ENCODE data around the gene EREG. TPM values are rescaled to one million over a fixed set of nuclear protein-coding genes. Genes with fewer than 3 reads are reported as not detected.
"Not testable (repeated sequence)": the region's sequence is repeated elsewhere in the genome, so short reads cannot be mapped to it uniquely, and the experiment has no call there.

Gene EREG
- 1.6 and 2.0 TPM in 2 replicates for total RNA-seq (2014; rRNA removed; shearing (Covaris generic))

- peak; percentile 41 for DNase-seq (ENCODE audit: low read depth)
Measured at GRCh38 chr4:74364652-74365491, at the start of gene EREG. TSS of gene EREG (plus strand) at chr4:74365145. CDS start at chr4:74365309, 164 bp downstream.

DNA sequence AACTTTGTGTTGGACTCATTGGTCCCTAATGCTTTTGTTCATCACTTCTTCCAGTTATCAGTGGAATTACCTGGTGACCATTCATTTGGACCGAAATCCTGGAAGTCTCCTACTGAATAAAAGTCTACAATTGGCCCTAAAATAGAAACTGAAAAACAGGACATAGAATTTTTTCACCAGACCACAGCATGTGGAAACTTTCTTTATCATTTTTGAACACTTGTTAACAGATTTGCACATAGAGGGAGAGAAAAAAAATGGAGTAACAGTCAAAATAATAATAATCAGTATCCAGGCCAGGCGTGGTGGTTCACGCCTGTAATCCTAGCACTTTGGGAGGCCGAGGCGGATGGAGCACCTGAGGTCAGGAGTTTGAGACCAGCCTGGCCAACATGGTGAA, 49.6 kb upstream of the EREG start:
- no peak for DNase-seq (ENCODE audit: low read depth)

- DNase-seq (ENCODE audit: low read depth): no peak
Measured at GRCh38 chr4:74316397-74316796, 48.5 kb upstream of the EREG start.

- DNase-seq (ENCODE audit: low read depth): no peak
Measured at GRCh38 chr4:74317616-74318246, 47.2 kb upstream of the EREG start.

DNA sequence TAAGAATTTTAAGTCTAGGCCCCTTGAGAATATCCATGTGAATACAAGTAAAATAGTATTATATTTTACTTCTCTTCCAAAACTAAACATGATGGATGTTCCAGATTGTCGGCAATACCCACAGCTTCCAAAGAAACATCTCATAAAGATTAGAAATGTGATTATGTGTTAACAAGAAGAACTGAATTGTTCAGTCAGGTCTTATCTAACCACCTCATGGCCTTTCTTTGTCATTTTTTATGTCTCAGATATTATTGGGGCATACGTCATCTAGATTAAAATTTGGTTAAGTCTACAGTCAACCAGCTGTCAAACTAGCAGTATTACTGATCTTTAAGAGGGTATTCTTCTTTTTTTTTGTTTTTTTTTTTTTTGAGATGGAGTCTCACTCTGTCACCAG, 46.7 kb upstream of the EREG start:
- no peak for DNase-seq (ENCODE audit: low read depth)

DNA sequence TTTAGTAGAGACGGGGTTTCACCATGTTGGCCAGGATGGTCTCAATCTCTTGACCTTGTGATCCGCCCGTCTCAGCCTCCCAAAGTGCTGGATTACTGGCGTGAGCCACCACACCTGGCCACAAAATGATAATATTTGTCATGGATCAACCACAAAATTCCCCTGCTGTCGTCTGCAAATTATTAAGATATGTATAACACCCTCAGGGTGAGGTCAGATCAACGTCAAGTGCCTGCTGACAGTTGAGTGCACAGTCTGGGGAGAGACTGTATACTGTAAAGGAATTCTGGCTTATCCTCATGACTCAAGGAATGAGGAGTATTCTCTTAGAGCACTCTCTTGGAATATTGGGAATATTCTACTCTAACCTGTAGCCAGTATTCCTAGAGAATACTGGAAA, 45.5 kb upstream of the EREG start:
- no peak for DNase-seq (ENCODE audit: low read depth)

- peak; percentile 76 for DNase-seq (ENCODE audit: low read depth)
Measured at GRCh38 chr4:74320559-74321118, 44.3 kb upstream of the EREG start.

GRCh38 chr4:74322301-74322700, 42.6 kb upstream of the EREG start:
- no peak for DNase-seq (ENCODE audit: low read depth)

DNA sequence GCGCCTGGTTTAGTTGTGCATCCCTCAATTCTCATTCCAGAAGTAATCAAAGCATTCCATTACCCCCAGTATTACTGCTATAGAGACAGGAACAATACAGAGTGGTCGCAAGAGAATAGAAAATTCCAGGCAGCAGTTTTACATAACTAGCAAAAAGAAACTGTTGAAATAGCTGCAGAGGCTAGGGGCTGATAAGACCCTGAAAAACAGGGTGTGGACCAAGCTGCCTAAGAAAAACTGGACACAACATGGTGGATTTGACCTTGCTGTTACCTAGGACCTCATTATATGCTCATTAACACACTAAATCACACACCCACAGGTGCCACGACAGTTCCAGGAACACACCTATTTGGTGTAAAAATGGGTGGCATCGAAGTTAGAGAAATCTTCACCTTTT, 41.3 kb upstream of the EREG start:
- no peak for DNase-seq (ENCODE audit: low read depth)

DNA sequence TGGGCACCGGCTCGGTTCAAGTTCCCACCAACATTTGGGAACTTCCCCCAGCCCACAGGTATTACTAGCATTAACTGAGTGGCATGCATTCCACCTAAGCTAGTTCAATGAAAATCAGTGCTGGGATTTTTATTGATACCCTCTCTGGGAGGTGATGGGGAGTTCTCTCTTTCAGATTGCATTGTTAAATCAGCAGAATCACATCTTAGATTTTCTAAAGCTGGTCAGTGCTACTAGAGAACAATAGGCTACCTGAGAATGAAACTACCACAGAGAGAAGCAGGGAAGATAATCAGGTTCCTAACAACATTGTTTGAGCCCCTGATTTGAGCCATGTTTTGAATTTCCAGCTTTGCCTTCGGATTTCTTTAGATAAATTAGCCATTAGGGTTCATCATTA, 40.7 kb upstream of the EREG start:
- DNase-seq (ENCODE audit: low read depth): no peak

GRCh38 chr4:74325886-74326285, 39.1 kb upstream of the EREG start:
- DNase-seq (ENCODE audit: low read depth): no peak

GRCh38 chr4:74327762-74328161, 37.2 kb upstream of the EREG start:
- peak; percentile 31 for DNase-seq (ENCODE audit: low read depth)

DNA sequence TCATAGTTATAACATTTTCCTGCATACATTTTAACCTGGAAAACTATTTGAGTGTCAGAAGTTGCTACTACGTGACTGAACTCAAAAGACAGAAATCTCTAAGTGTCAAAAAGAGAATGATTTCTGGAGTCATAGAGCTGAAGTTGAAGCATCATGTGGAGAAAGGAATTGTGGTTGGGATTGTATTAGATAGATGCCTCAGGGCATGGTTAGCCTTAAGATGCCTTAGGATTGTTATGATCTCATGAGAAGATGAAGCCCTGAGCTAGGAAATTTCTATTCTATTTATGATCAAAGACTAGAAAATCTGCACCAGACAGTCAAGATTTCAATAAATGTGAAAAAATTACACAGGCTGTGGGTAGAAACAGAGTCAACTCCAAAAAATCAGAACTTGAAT, 36.4 kb upstream of the EREG start:
- peak; percentile 60 for DNase-seq (ENCODE audit: low read depth)

- no peak for DNase-seq (ENCODE audit: low read depth)
Measured at GRCh38 chr4:74329307-74329706, 35.6 kb upstream of the EREG start.

GRCh38 chr4:74330295-74330750, 34.6 kb upstream of the EREG start:
- peak; percentile 15 for DNase-seq (ENCODE audit: low read depth)

DNA sequence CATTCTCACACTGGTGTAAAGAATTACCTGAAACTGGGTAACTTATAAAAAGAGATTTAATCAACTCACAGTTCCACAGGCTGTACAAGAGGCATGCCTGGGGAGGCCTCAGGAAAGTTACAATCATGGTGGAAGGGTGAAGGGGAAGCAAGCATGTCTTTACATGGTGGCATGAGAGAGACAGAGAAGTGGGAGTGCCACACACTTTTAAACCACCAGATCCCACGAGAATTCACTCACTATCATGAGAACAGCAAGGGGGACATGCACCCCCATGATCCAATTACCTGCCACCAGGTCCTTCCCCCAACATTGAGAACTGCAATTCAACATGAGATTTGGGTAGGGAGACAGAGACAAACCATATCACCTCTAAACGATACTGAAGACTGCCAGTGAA, 33.7 kb upstream of the EREG start:
- DNase-seq (ENCODE audit: low read depth): no peak

- no peak for DNase-seq (ENCODE audit: low read depth)
Measured at GRCh38 chr4:74331944-74332343, 33.0 kb upstream of the EREG start.

GRCh38 chr4:74334636-74335035, 30.3 kb upstream of the EREG start:
- no peak for DNase-seq (ENCODE audit: low read depth)

- DNase-seq (ENCODE audit: low read depth): no peak
Measured at GRCh38 chr4:74335341-74336021, 29.5 kb upstream of the EREG start.

- DNase-seq (ENCODE audit: low read depth): no peak
Measured at GRCh38 chr4:74338792-74339333, 26.1 kb upstream of the EREG start.

GRCh38 chr4:74339501-74339900, 25.4 kb upstream of the EREG start:
- no peak for DNase-seq (ENCODE audit: low read depth)

DNA sequence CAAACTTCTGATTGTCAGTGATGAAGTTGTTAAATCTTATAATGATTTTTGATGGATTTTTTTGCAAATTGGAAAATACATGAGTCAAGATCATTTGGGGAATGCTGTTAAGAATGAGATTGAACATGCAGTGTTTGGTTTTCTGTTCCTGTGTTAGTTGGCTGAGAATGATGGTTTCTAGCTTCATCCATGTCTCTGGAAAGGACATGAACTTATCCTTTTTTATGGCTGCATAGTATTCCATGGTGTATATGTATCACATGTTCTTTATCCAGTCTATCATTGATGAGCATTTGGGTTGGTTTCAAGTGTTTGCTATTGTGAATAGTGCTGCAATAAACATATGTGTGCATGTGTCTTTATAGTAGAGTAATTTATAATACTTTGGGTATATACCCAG, 24.5 kb upstream of the EREG start:
- not testable (repeated sequence) for DNase-seq (ENCODE audit: low read depth)
